Measurements from ENCODE around the gene ZBTB49.
"Not testable (repeated sequence)": the region's sequence is repeated elsewhere in the genome, so short reads cannot be mapped to it uniquely, and the experiment has no call there.

ZBTB49 gene

GRCh38 chr4:4323705-4324534 is 33.9 kb downstream of the ZBTB49 start:
- in situ Hi-C loops (cut with MboI; ENCODE audit: low sequenced_read_pairs), result no loop called here

GRCh38 chr4:4325321-4325720 is 35.3 kb downstream of the ZBTB49 start:
- in situ Hi-C loops (cut with MboI; ENCODE audit: low sequenced_read_pairs), result no loop called here

GRCh38 chr4:4326166-4326565 is 36.1 kb downstream of the ZBTB49 start:
- in situ Hi-C loops (cut with MboI; ENCODE audit: low sequenced_read_pairs), result no loop called here

- in situ Hi-C loops (cut with MboI; ENCODE audit: low sequenced_read_pairs), result no loop called here
Observed at GRCh38 chr4:4327652-4328121, 37.6 kb downstream of the ZBTB49 start.

GRCh38 chr4:4328206-4328605 is 38.2 kb downstream of the ZBTB49 start:
- in situ Hi-C loops (cut with MboI; ENCODE audit: low sequenced_read_pairs), result no loop called here

GRCh38 chr4:4328840-4329239 is 38.8 kb downstream of the ZBTB49 start:
- in situ Hi-C loops (cut with MboI; ENCODE audit: low sequenced_read_pairs), result no loop called here

GRCh38 chr4:4329496-4329895 is 39.4 kb downstream of the ZBTB49 start:
- in situ Hi-C loops (cut with MboI; ENCODE audit: low sequenced_read_pairs), result no loop called here

- in situ Hi-C loops (cut with MboI; ENCODE audit: low sequenced_read_pairs), result no loop called here
Observed at GRCh38 chr4:4330794-4331193, 40.7 kb downstream of the ZBTB49 start.

GRCh38 chr4:4332529-4332928 is 42.5 kb downstream of the ZBTB49 start:
- in situ Hi-C loops (cut with MboI; ENCODE audit: low sequenced_read_pairs), result no loop called here

GRCh38 chr4:4333265-4333706 is 43.2 kb downstream of the ZBTB49 start:
- in situ Hi-C loops (cut with MboI; ENCODE audit: low sequenced_read_pairs), result no loop called here

GRCh38 chr4:4334798-4335520 is 44.9 kb downstream of the ZBTB49 start:
- in situ Hi-C loops (cut with MboI; ENCODE audit: low sequenced_read_pairs), result no loop called here

- in situ Hi-C loops (cut with MboI; ENCODE audit: low sequenced_read_pairs), result no loop called here
Observed at GRCh38 chr4:4338210-4339001, 48.4 kb downstream of the ZBTB49 start.

- in situ Hi-C loops (cut with MboI; ENCODE audit: low sequenced_read_pairs), result no loop called here
Observed at GRCh38 chr4:4339504-4340085, 49.5 kb downstream of the ZBTB49 start.

GRCh38 chr4:4341861-4342650 is 52.0 kb downstream of the ZBTB49 start:
- in situ Hi-C loops (cut with MboI; ENCODE audit: low sequenced_read_pairs), result no loop called here

GRCh38 chr4:4343038-4343437 is 53.0 kb downstream of the ZBTB49 start:
- in situ Hi-C loops (cut with MboI; ENCODE audit: low sequenced_read_pairs), result no loop called here

- in situ Hi-C loops (cut with MboI; ENCODE audit: low sequenced_read_pairs), result no loop called here
Observed at GRCh38 chr4:4344915-4345527, 55.0 kb downstream of the ZBTB49 start.

GRCh38 chr4:4347585-4347984 is 57.5 kb downstream of the ZBTB49 start:
- in situ Hi-C loops (cut with MboI; ENCODE audit: low sequenced_read_pairs), result no loop called here

GRCh38 chr4:4348585-4348984 is 58.5 kb downstream of the ZBTB49 start:
- in situ Hi-C loops (cut with MboI; ENCODE audit: low sequenced_read_pairs), result not testable (repeated sequence)

GRCh38 chr4:4349867-4350266 is 59.8 kb downstream of the ZBTB49 start:
- in situ Hi-C loops (cut with MboI; ENCODE audit: low sequenced_read_pairs), result no loop called here

- in situ Hi-C loops (cut with MboI; ENCODE audit: low sequenced_read_pairs), result no loop called here
Observed at GRCh38 chr4:4350909-4351308, 60.9 kb downstream of the ZBTB49 start.
